ENCODE results near the gene TOM1.

DNA sequence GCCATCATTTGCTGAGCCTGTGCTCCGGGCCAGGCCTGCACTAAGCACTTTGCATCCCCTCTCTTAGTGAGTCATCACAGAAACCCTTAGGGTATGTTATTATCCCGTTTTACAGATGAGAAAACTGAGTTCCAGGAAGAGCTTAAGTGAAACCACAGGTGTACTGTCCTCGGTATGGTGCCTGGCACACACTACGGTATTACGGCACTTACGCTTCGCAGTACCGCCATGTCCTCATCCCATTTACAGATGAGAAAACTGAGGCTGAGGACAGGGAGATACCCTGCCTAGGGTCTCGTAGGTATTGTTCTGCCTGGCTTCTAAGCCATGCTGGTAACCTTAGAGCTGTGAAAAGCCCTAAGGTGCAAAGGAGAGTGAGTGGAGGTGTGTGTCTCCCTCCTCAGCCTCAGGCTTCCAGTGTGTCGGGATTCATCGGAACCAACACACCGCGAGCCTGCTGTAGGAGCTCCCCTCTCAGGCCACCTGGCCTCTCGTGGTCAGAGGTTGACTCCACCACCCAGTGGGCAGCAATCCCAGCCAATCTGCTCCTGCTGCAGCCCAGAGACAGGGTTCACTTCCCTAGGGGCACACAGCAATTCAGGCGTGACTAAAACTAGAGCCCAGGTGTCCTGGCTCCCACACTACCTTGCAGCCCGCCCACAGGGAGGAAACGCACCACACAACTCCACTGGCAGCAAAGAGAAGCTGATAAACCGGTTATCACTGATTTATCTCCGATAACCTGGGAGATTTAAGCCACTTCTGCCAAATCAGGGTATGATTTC, 41.6 kb downstream of the TOM1 start:
- no peak for TF ChIP-seq POLR2A (IDR thresholded peaks at IDR 0.05; ENCODE audit: low read length)
- TF ChIP-seq GATA1 (IDR thresholded peaks at IDR 0.05; ENCODE audit: low read depth, low read length): no peak
